GM12878 (cell line): ENCODE data around the gene ETV6. TPM values are rescaled to one million over a fixed set of nuclear protein-coding genes. Genes with fewer than 3 reads are reported as not detected.

Experiments
- BMI1 ChIP-seq: fragments of 450-650 bp; IDR thresholded peaks from 2 replicates; pipeline ENCODE4 v1.6.1; 2016; ENCODE audit warnings: mild to moderate bottlenecking, moderate library complexity, borderline replicate concordance
- DPF2 ChIP-seq: fragments of 450-650 bp; IDR thresholded peaks from 2 replicates; pipeline ENCODE4 v1.6.1; 2017; ENCODE audit warnings: mild to moderate bottlenecking
- ESRRA ChIP-seq: IDR thresholded peaks from 2 replicates; pipeline ENCODE4 v1.6.1; 2012; ENCODE audit warnings: mild to moderate bottlenecking, low read length, improper control_type of control experiment
- GATAD2B ChIP-seq: fragments of 450-650 bp; conservative IDR thresholded peaks from 2 replicates; pipeline ENCODE4 v1.6.1; 2017; ENCODE audit warnings: low read depth, mild to moderate bottlenecking, moderate library complexity
- IRF3 ChIP-seq: fragments of 450-650 bp; IDR thresholded peaks from 2 replicates; pipeline ENCODE4 v1.6.1; 2014; ENCODE audit warnings: mild to moderate bottlenecking
- IRF4 ChIP-seq: IDR thresholded peaks from 2 replicates; pipeline ENCODE4 v1.6.1; 2011; ENCODE audit warnings: low read depth, low read length
- JUNB ChIP-seq: IDR thresholded peaks from 2 replicates; pipeline ENCODE4 v1.6.1; 2016; ENCODE audit warnings: antibody characterized with exemption, mild to moderate bottlenecking
- MEF2A ChIP-seq: IDR thresholded peaks from 2 replicates; pipeline ENCODE4 v1.6.1; 2011; ENCODE audit warnings: low read depth, mild to moderate bottlenecking, low read length, moderate library complexity; ENCODE audit not compliant: insufficient read depth
- RAD51 ChIP-seq: fragments of 450-650 bp; IDR thresholded peaks from 2 replicates; pipeline ENCODE4 v1.6.1; 2016; ENCODE audit warnings: moderate library complexity, mild to moderate bottlenecking, inconsistent platforms
- SIN3A ChIP-seq: IDR thresholded peaks from 2 replicates; pipeline ENCODE4 v1.6.1; 2012; ENCODE audit warnings: low read depth, low read length, improper control_type of control experiment
- SMAD1 ChIP-seq: fragments of 450-650 bp; IDR thresholded peaks from 2 replicates; pipeline ENCODE4 v1.6.1; 2018; ENCODE audit warnings: mild to moderate bottlenecking, low read depth; ENCODE audit not compliant: partially characterized antibody
- STAT3 ChIP-seq: IDR thresholded peaks from 2 replicates; pipeline ENCODE4 v1.6.1; 2011; ENCODE audit warnings: low read depth, low read length, improper control_type of control experiment
- TBL1XR1 ChIP-seq: IDR thresholded peaks from 2 replicates; pipeline ENCODE4 v1.6.1; 2012; ENCODE audit warnings: low read depth, low read length, improper control_type of control experiment
- USF1 ChIP-seq: IDR thresholded peaks from 2 replicates; pipeline ENCODE4 v1.6.1; 2011; ENCODE audit warnings: borderline replicate concordance, low read depth, mild to moderate bottlenecking, moderate library complexity, mixed read lengths, low read length; ENCODE audit not compliant: insufficient read depth; ENCODE audit errors: extremely low read length
- ZNF217 ChIP-seq: fragments of 450-650 bp; IDR thresholded peaks from 2 replicates; pipeline ENCODE4 v1.6.1; 2017; ENCODE audit warnings: antibody characterized with exemption, mild to moderate bottlenecking
- ZNF384 ChIP-seq: IDR thresholded peaks from 2 replicates; pipeline ENCODE4 v1.6.1; 2012; ENCODE audit warnings: low read depth, mild to moderate bottlenecking, low read length, improper control_type of control experiment, borderline replicate concordance
- ZNF592 ChIP-seq: fragments of 450-650 bp; IDR thresholded peaks from 2 replicates; pipeline ENCODE4 v1.6.1; 2017; ENCODE audit warnings: mild to moderate bottlenecking, moderate library complexity
- ZNF687 ChIP-seq: fragments of 450-650 bp; IDR thresholded peaks from 2 replicates; pipeline ENCODE4 v1.6.1; 2017; ENCODE audit warnings: mild to moderate bottlenecking, moderate library complexity
- polyA plus RNA-seq, 11 experiments: library from polyadenylated mRNA; depleted of rRNA in 4 of 11; unstranded in 6 of 11; stranded (reverse) in 5 of 11; fragments of >200 nt; fragmentation: Nextera tagmentation in 4 of 11; fragmentation: Illumina TruSeq in 1 of 11; extraction: Ambion mirVana in 4 of 11; extraction: Trizol in 1 of 11; gene quantifications; 1 replicate in 1 of 11; 2 replicates in 10 of 11; pipeline versions ENCODE4 v1.2.1 to v1.2.3, GENCODE V29; 2011 to 2016; ENCODE audit warnings: inconsistent platforms in 2 of 11, missing spikeins in 2 of 11, low read depth in 1 of 11
- total RNA-seq, 4 experiments: library from RNA; depleted of rRNA in 3 of 4; stranded (reverse); fragments of >200 nt in 3 of 4; fragmentation: Illumina TruSeq in 1 of 4; extraction: Trizol in 1 of 4; gene quantifications; 2 replicates each; pipeline versions ENCODE4 v1.2.1 to v1.2.3, GENCODE V29; 2013 to 2021

ETV6 gene
- total and polyA plus RNA-seq, 10 of the 15 experiments (the other 5 are each of a cell fraction or from before 2014, with no cell fraction given) = 6.6 to 74.8 (median 24.6) TPM

- TF ChIP-seq ZNF687 (peak; percentile 87), IRF4 (peak; percentile 61; the same call in 1 of the 2 replicates), BMI1 (peak; percentile 66; the same call in 1 of the 2 replicates), USF1 (no peak), IRF3 (no peak), ZNF217 (0 out of 2 replicates have a peak, but pooled peaks have one; percentile 64), GATAD2B (peak; percentile 83), TBL1XR1 (peak; percentile 64; the same call in 1 of the 2 replicates), ZNF384 (no peak), SIN3A (no peak), JUNB (peak; percentile 67), ESRRA (peak; percentile 36; the same call in 1 of the 2 replicates), ZNF592 (peak; percentile 76; the same call in 1 of the 2 replicates), MEF2A (peak; percentile 87), STAT3 (no peak), DPF2 (peak; percentile 95), SMAD1 (peak; percentile 34), RAD51 (no peak)
These were observed 187.0 kb downstream of the ETV6 start (continued) for GRCh38 chr12:11836282-11837151.
